Mesodermal cell (in vitro differentiated cells): ENCODE results near the gene ATP1B1.
"Not testable (repeated sequence)": the region's sequence is repeated elsewhere in the genome, so short reads cannot be mapped to it uniquely, and the experiment has no call there.

ENCODE experiments used
- H3K27ac ChIP-seq: 2 replicates; pipeline ENCODE4 v1.7.0; 2013; ENCODE audit warnings: mild to moderate bottlenecking, low read depth, low read length, moderate library complexity; ENCODE audit not compliant: severe bottlenecking
- H3K36me3 ChIP-seq: 2 replicates; pipeline ENCODE4 v1.7.1; 2013; ENCODE audit warnings: mild to moderate bottlenecking, low read length, moderate library complexity; ENCODE audit not compliant: control insufficient read depth, insufficient read depth
- H3K4me1 ChIP-seq: one replicate; pipeline ENCODE4 v1.7.1; 2013; ENCODE audit warnings: mild to moderate bottlenecking, low read length; ENCODE audit not compliant: insufficient read depth, control insufficient read depth, poor library complexity, severe bottlenecking
- H3K4me3 ChIP-seq: 2 replicates; pipeline ENCODE4 v1.7.0; 2013; ENCODE audit warnings: low read length, control low read depth, mild to moderate bottlenecking; ENCODE audit not compliant: insufficient read depth, poor library complexity, severe bottlenecking; ENCODE audit errors: extremely low read depth
- H3K9me3 ChIP-seq: 2 replicates; pipeline ENCODE4 v1.7.1; 2013; ENCODE audit warnings: mild to moderate bottlenecking, low read length, moderate library complexity; ENCODE audit not compliant: control insufficient read depth
- WGBS, 2 experiments: methylation state at CpG; one replicate each; pipeline ENCODE4 v1.1.5; 2013; ENCODE audit warnings: missing lambda C conversion rate in 2 of 2; ENCODE audit not compliant: insufficient coverage in 2 of 2; 5-methylcytosine and 5-hydroxymethylcytosine counted together

Gene ATP1B1

DNA sequence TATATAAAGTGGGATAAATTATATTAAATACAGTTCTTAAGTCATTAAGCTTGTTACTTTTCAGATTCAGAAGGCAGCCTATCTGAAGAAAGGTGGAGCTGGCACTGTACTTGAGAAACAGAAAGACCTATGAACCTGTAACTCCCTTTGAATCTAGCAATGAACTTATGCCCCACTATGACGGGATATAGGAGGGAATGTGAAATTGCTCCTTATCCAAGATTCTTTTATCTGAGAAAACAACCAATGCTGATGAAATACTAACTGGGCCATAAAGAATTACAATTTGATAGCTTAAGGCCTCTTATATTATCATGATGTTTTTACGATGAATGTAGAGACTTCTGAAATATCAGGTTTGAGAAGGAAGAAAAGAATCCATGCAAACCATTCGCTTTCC is 50.1 kb downstream of the ATP1B1 start:
- WGBS, 2 experiments, result 60% methylated on average over 1 of the region's 3 CpGs; no CpG with 5 or more reads in 1 of the 2 experiments

GRCh38 chr1:169160845-169161495 is 54.5 kb downstream of the ATP1B1 start:
- Histone ChIP-seq H3K27ac (no peak overlapping the region), H3K36me3 (no peaks in the 10 kb centered on the region), H3K4me1 (no peaks in the 10 kb centered on the region), H3K4me3 (no peak overlapping the region), H3K9me3 (no peaks in the 10 kb centered on the region)
- WGBS, 2 experiments, result 83 to 100% methylated on average over 1 of the region's 3 CpGs

More for the DNA sequence above, 50.1 kb downstream of the ATP1B1 start:
- no peaks in the 10 kb centered on the region for H3K9me3 ChIP-seq
- H3K4me3 ChIP-seq, result no peak overlapping the region
- H3K36me3 ChIP-seq, result no peaks in the 10 kb centered on the region
- H3K27ac ChIP-seq, result no peak overlapping the region
- no peaks in the 10 kb centered on the region for H3K4me1 ChIP-seq

DNA sequence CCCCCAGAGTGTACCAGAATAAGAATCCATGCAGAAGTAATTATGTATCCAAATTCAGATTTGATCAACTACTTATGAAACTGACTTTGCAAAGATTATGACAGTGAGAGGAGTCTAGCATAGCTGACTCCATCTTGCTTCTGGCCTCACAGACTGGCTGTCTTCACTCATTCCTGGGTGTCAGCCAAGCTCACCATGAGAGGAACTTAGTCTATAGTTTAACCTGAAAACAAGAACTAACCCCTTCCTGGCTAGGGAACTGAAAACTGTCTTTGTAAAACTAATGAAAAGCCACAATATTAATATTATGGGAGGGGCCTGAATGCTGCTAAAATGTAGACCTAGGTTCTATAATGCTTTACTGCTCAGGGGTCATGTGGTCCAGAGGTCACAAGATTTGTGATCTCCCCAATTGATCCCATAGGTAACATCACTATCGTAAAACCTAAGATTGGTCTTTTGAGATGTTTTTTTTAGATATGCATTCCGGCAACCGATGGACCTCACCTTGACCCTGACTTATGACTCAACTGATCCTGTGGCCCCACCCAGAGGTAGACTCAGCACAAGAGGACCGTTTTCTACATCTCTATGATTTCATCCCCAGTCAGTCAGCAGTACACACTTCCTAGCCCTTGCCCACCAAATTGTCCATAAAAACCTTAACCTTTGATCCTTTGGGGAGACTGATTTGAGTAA is 55.2 kb downstream of the ATP1B1 start:
- Histone ChIP-seq H3K36me3 (no peaks in the 10 kb centered on the region), H3K4me3 (no peak overlapping the region), H3K9me3 (no peaks in the 10 kb centered on the region), H3K4me1 (no peaks in the 10 kb centered on the region), H3K27ac (no peak overlapping the region)
- WGBS, 2 experiments, result 84 to 92% methylated on average over 2 to 4 of the region's 4 CpGs

DNA sequence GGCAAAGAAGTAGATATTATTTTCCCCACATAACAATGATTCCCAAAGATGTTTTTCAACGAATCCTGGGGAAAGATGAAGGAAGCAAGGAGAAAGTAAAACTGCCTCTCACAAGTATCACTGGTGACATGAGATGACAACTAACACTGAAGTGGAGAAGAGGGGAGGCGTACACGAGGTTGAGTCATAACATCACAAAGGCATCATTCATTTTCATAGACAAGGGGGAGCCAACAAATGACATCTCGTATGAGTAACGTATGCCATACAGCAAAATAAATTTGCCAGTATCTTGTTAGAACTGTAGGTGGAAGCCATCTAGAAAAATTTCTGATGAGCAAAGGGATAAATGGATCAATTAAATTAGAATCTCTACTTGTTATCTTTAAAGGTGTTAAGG is 56.6 kb downstream of the ATP1B1 start:
- H3K4me3 ChIP-seq, result no peak overlapping the region
- H3K9me3 ChIP-seq, result no peaks in the 10 kb centered on the region
- WGBS, 2 experiments, result 67% methylated on average over 2 of the region's 5 CpGs; no CpG with 5 or more reads in 1 of the 2 experiments
- H3K36me3 ChIP-seq, result no peaks in the 10 kb centered on the region
- no peak overlapping the region for H3K27ac ChIP-seq
- H3K4me1 ChIP-seq, result no peaks in the 10 kb centered on the region

DNA sequence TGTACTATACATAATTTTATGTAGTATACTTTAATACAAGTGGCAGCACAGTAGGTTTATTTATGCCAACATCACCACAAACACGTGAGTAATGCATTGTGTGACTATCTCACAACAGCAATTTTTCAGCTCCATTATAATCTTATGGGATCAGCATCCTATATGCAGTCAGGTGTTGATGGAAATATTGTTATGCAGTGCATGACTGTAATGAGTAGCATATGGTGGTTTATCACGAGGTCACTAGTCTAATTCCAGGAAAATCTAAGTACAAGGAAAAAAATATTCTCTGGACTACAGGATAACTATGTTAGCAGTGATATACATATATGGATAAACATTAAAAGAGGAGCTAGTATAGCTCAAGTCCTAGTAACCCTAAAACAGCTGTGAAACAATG is 69.0 kb downstream of the ATP1B1 start:
- Histone ChIP-seq H3K27ac (no peak overlapping the region), H3K36me3 (no peaks in the 10 kb centered on the region), H3K4me1 (no peaks in the 10 kb centered on the region), H3K9me3 (no peaks in the 10 kb centered on the region), H3K4me3 (no peak overlapping the region)
- WGBS, 2 experiments, result 83% methylated on average over 1 of the region's 2 CpGs; no CpG with 5 or more reads in 1 of the 2 experiments

GRCh38 chr1:169179431-169179830 is 72.9 kb downstream of the ATP1B1 start:
- H3K4me3 ChIP-seq, result not testable (repeated sequence)

GRCh38 chr1:169180174-169180573 is 73.7 kb downstream of the ATP1B1 start:
- Histone ChIP-seq H3K27ac (no peak overlapping the region), H3K4me1 (no peaks in the 10 kb centered on the region), H3K36me3 (no peaks in the 10 kb centered on the region), H3K4me3 (no peak overlapping the region), H3K9me3 (no peaks in the 10 kb centered on the region)
- WGBS, 2 experiments, result 88 to 97% methylated on average over 3 of the region's 3 CpGs

More at GRCh38 chr1:169179431-169179830, 72.9 kb downstream of the ATP1B1 start:
- H3K36me3 ChIP-seq, H3K9me3 ChIP-seq, H3K4me1 ChIP-seq, H3K27ac ChIP-seq: not testable (repeated sequence)
- WGBS, 2 experiments, result 100% methylated on average over 1 to 2 of the region's 3 CpGs
